AG04450 (cell line): Measurements from ENCODE around the gene GAL3ST3. TPM values are rescaled to one million over a fixed set of nuclear protein-coding genes. Genes with fewer than 3 reads are reported as not detected.

Experiments used
- CTCF ChIA-PET: fragments of 300-600, 350-600 bp; formaldehyde crosslinking; extraction: SDS; loops from one replicate; lab custom pipeline; 2022; ENCODE audit warnings: antibody characterized with exemption, inconsistent platforms; lab: Charles Lee
- POLR2A ChIA-PET: fragments of 350-600 bp; formaldehyde crosslinking; extraction: SDS; loops from one replicate; lab custom pipeline; 2021; ENCODE audit warnings: antibody characterized with exemption, inconsistent platforms; lab: Yijun Ruan, JAX
- DNase-seq: peaks from one replicate; pipeline ENCODE4 v3.0.0-alpha.2; 2011; ENCODE audit warnings: low read depth, low spot score
- H3K27ac ChIP-seq: one replicate; pipeline ENCODE4 v1.5.1; 2012; ENCODE audit warnings: low read depth, low read length, control low read depth
- H3K27me3 ChIP-seq: one replicate; pipeline ENCODE4 v1.6.0; 2012; ENCODE audit warnings: low read length; ENCODE audit not compliant: control insufficient read depth, insufficient read depth
- H3K4me3 ChIP-seq: 2 replicates; pipeline ENCODE4 v1.5.1; 2011; ENCODE audit warnings: mild to moderate bottlenecking, low read depth, low read length, control low read depth
- H3K9me3 ChIP-seq: 2 replicates; pipeline ENCODE4 v1.5.1; 2012; ENCODE audit warnings: low read length; ENCODE audit not compliant: control insufficient read depth, insufficient read depth
- CTCF ChIP-seq: IDR thresholded peaks from 2 replicates; pipeline ENCODE4 v1.5.1; 2011; ENCODE audit warnings: low read depth, low read length, control low read depth, inconsistent platforms
- polyA plus RNA-seq: library from polyadenylated mRNA; depleted of rRNA; stranded (reverse); fragments of >200 nt; gene quantifications from 2 replicates; pipeline ENCODE4 v1.2.3, GENCODE V29; 2011

The GAL3ST3 gene
- polyA plus RNA-seq, 1 experiment: 0.11 TPM

- no peak for TF ChIP-seq CTCF
- DNase-seq: peak; percentile 96
- Histone ChIP-seq H3K27me3 (peaks cover 4% of the 10 kb centered on the region), H3K4me3 (peak within 1 kb of the TSS; percentile 87), H3K9me3 (no peaks in the 10 kb centered on the region; the same call in 1 of the 2 replicates), H3K27ac (peak within 1 kb of the TSS; percentile 83)
- CTCF ChIA-PET: interaction anchor here (0.9 to 7.0 kb wide), 5 partner anchors 8 to 171 kb away, joined by 3 to 103 read pairs (median 4); no protein-coding TSS in a partner anchor
- POLR2A ChIA-PET: interaction anchor here (0.6 to 2.6 kb wide), 9 partner anchors 12 to 633 kb away, joined by 3 to 12 read pairs (median 3); partner anchors contain the start of genes BANF1, FOSL1 and PACS1
These were observed 3.1 kb upstream of the GAL3ST3 start, which contains the start of gene SF3B2 for GRCh38 chr11:66051766-66052663. Gene SF3B2, plus strand, starts transcription at chr11:66052364. Its CDS starts 21 bp downstream, at chr11:66052385.

- Histone ChIP-seq H3K9me3 (no peaks in the 10 kb centered on the region; the same call in 1 of the 2 replicates), H3K4me3 (peak overlapping the region; percentile 87), H3K27ac (peak overlapping the region; percentile 83), H3K27me3 (peaks cover 4% of the 10 kb centered on the region)
- ChIA-PET CTCF (interaction anchor here (1.2 to 7.0 kb wide), 3 partner anchors 16 to 162 kb away, joined by 3 to 103 read pairs (median 35); no protein-coding TSS in a partner anchor), POLR2A (interaction anchor here (0.6 to 2.6 kb wide), 5 partner anchors 16 to 632 kb away, joined by 3 to 12 read pairs (median 5); partner anchors contain the start of gene PACS1)
- TF ChIP-seq CTCF: no peak
- no peak for DNase-seq
These were observed 2.4 kb upstream of the GAL3ST3 start for GRCh38 chr11:66051371-66051765.

- Histone ChIP-seq H3K27ac (no peak overlapping the region), H3K9me3 (no peaks in the 10 kb centered on the region; the same call in 1 of the 2 replicates), H3K4me3 (no peak overlapping the region), H3K27me3 (peaks cover 4% of the 10 kb centered on the region)
- ChIA-PET CTCF (interaction anchor here (1.2 to 7.0 kb wide), 3 partner anchors 17 to 162 kb away, joined by 3 to 103 read pairs (median 35); no protein-coding TSS in a partner anchor), POLR2A (interaction anchor here (0.6 to 2.6 kb wide), 4 partner anchors 16 to 523 kb away, joined by 4 to 12 read pairs (median 8); partner anchors contain the start of gene PACS1)
- no peak for TF ChIP-seq CTCF
- no peak for DNase-seq
These were observed 1.7 kb upstream of the GAL3ST3 start for GRCh38 chr11:66050581-66051231.

- ChIA-PET POLR2A (no interaction called here), CTCF (interaction anchor here (0.6 to 5.6 kb wide), 4 partner anchors 20 to 160 kb away, joined by 4 to 48 read pairs (median 7); partner anchors contain the start of gene FIBP)
- no peak for TF ChIP-seq CTCF
- Histone ChIP-seq H3K27ac (no peak overlapping the region), H3K27me3 (peaks cover 9% of the 10 kb centered on the region), H3K4me3 (no peak overlapping the region), H3K9me3 (peaks cover 12% of the 10 kb centered on the region)
- no peak for DNase-seq
These were observed 1.2 kb downstream of the GAL3ST3 start for GRCh38 chr11:66047541-66048365.
